Neural progenitor cell (in vitro differentiated cells): ENCODE data around the gene F13A1. TPM values are rescaled to one million over a fixed set of nuclear protein-coding genes. Genes with fewer than 3 reads are reported as not detected.
A peak's percentile ranks its signal among the peaks of the same experiment; 100 is the strongest.

ENCODE experiments used
- DNase-seq: peaks from one replicate; pipeline ENCODE4 v3.0.0-alpha.2; 2016; ENCODE audit warnings: low spot score
- H2AFZ ChIP-seq: fragments of 200-600 bp; sonication (generic); replicated peaks from 2 replicates; pipeline ENCODE4 v1.6.1; 2016; ENCODE audit warnings: antibody characterized with exemption
- H3F3A ChIP-seq: fragments of 200-600 bp; sonication (generic); 2 replicates; pipeline ENCODE4 v1.6.1; 2016; ENCODE audit warnings: antibody characterized with exemption, low read depth
- H3K27ac ChIP-seq: fragments of 200-600 bp; sonication (generic); 2 replicates; pipeline ENCODE4 v1.5.1; 2016; ENCODE audit warnings: mild to moderate bottlenecking
- H3K27me3 ChIP-seq: fragments of 200-600 bp; sonication (generic); 2 replicates; pipeline ENCODE4 v1.6.1; 2016; ENCODE audit warnings: mild to moderate bottlenecking, moderate library complexity
- H3K36me3 ChIP-seq: fragments of 200-600 bp; sonication (generic); 2 replicates; pipeline ENCODE4 v1.5.1; 2016
- H3K4me1 ChIP-seq: fragments of 200-600 bp; sonication (generic); 2 replicates; pipeline ENCODE4 v1.6.1; 2016; ENCODE audit warnings: mixed run types
- H3K4me2 ChIP-seq: fragments of 200-600 bp; sonication (generic); 2 replicates; pipeline ENCODE4 v1.6.1; 2016
- H3K4me3 ChIP-seq: fragments of 200-600 bp; sonication (generic); 2 replicates; pipeline ENCODE4 v1.5.1; 2016
- H3K79me2 ChIP-seq: fragments of 200-600 bp; sonication (generic); 2 replicates; pipeline ENCODE4 v1.6.1; 2016; ENCODE audit warnings: low read depth
- H3K9ac ChIP-seq: fragments of 200-600 bp; sonication (generic); 2 replicates; pipeline ENCODE4 v1.6.1; 2016
- H3K9me3 ChIP-seq: fragments of 200-600 bp; sonication (generic); 2 replicates; pipeline ENCODE4 v1.5.1; 2016; ENCODE audit warnings: low read depth
- H4K20me1 ChIP-seq: fragments of 200-600 bp; sonication (generic); 2 replicates; pipeline ENCODE4 v1.6.1; 2016; ENCODE audit warnings: low read depth
- H3K27ac Mint-ChIP-seq: 3 replicates; pipeline ENCODE4 v1.8.0; 2021; ENCODE audit warnings: mixed read lengths
- H3K27me3 Mint-ChIP-seq: 2 replicates; pipeline ENCODE4 v1.8.0; 2022; ENCODE audit warnings: low read depth, mild to moderate bottlenecking, inconsistent platforms, moderate library complexity, mixed read lengths; ENCODE audit not compliant: insufficient read depth
- H3K36me3 Mint-ChIP-seq: 3 replicates; pipeline ENCODE4 v1.8.0; 2021; ENCODE audit warnings: mixed read lengths
- H3K4me1 Mint-ChIP-seq: 3 replicates; pipeline ENCODE4 v1.8.0; 2021; ENCODE audit warnings: mixed read lengths
- H3K4me3 Mint-ChIP-seq: 3 replicates; pipeline ENCODE4 v1.8.0; 2021; ENCODE audit warnings: mild to moderate bottlenecking, moderate library complexity, mixed read lengths
- H3K9me3 Mint-ChIP-seq: 3 replicates; pipeline ENCODE4 v1.8.0; 2020; ENCODE audit warnings: mixed read lengths
- CTCF ChIP-seq: fragments of 200-600 bp; sonication (generic); IDR thresholded peaks from 2 replicates; pipeline ENCODE4 v1.5.1; 2017; ENCODE audit warnings: antibody characterized with exemption, mild to moderate bottlenecking
- EZH2 ChIP-seq: fragments of 200-600 bp; sonication (generic); IDR thresholded peaks from 2 replicates; pipeline ENCODE4 v1.6.1; 2017; ENCODE audit warnings: antibody characterized with exemption, mild to moderate bottlenecking, moderate library complexity
- EZH2phosphoT487 ChIP-seq: fragments of 200-600 bp; sonication (generic); IDR thresholded peaks from 2 replicates; pipeline ENCODE4 v1.6.1; 2017; ENCODE audit warnings: antibody characterized with exemption
- total RNA-seq: library from RNA; depleted of rRNA; stranded (reverse); fragments of >200 nt; gene quantifications from 2 replicates; pipeline ENCODE4 v1.2.3, GENCODE V29; 2015; ENCODE audit warnings: low replicate concordance

The F13A1 gene
- total RNA-seq, 1 donor from 2014 or later: 3.6 TPM

GRCh38 chr6:6244624-6245023 is 75.8 kb downstream of the F13A1 start:
- Histone ChIP-seq H3K27me3 (no peaks in the 10 kb centered on the region), H3K4me2 (no peak overlapping the region), H3F3A (no peaks in the 10 kb centered on the region), H3K27ac (no peak overlapping the region), H3K4me3 (no peak overlapping the region), H3K36me3 (no peaks in the 10 kb centered on the region), H2AFZ (no peak overlapping the region), H3K79me2 (no peaks in the 10 kb centered on the region), H3K9me3 (no peaks in the 10 kb centered on the region), H3K4me1 (no peaks in the 10 kb centered on the region), H4K20me1 (no peaks in the 10 kb centered on the region), H3K9ac (no peak overlapping the region)
- no peak overlapping the region for H3K4me3 Mint-ChIP-seq
- no peak overlapping the region for H3K27ac Mint-ChIP-seq
- peaks cover 2% of the 10 kb centered on the region for H3K9me3 Mint-ChIP-seq
- peaks cover 1% of the 10 kb centered on the region for H3K36me3 Mint-ChIP-seq
- no peak for TF ChIP-seq CTCF
- TF ChIP-seq EZH2phosphoT487: no peak
- no peak for DNase-seq
- H3K4me1 Mint-ChIP-seq: peaks cover 6% of the 10 kb centered on the region
- no peaks in the 10 kb centered on the region for H3K27me3 Mint-ChIP-seq

GRCh38 chr6:6243846-6244245 is 76.6 kb downstream of the F13A1 start:
- Mint-ChIP-seq H3K27me3 (peaks cover 2% of the 10 kb centered on the region), H3K36me3 (peaks cover 1% of the 10 kb centered on the region), H3K27ac (no peak overlapping the region), H3K4me3 (no peak overlapping the region), H3K9me3 (peaks cover 2% of the 10 kb centered on the region), H3K4me1 (peaks cover 6% of the 10 kb centered on the region)
- H4K20me1 ChIP-seq: no peaks in the 10 kb centered on the region
- no peaks in the 10 kb centered on the region for H3K9me3 ChIP-seq
- no peak overlapping the region for H2AFZ ChIP-seq
- no peaks in the 10 kb centered on the region for H3K79me2 ChIP-seq
- H3K4me3 ChIP-seq: no peak overlapping the region
- no peak for DNase-seq
- no peak overlapping the region for H3K9ac ChIP-seq
- H3F3A ChIP-seq: no peaks in the 10 kb centered on the region
- no peaks in the 10 kb centered on the region for H3K4me1 ChIP-seq
- H3K4me2 ChIP-seq: no peak overlapping the region
- H3K36me3 ChIP-seq: no peaks in the 10 kb centered on the region
- no peak for TF ChIP-seq CTCF
- no peak for TF ChIP-seq EZH2phosphoT487
- no peak for TF ChIP-seq EZH2
- H3K27me3 ChIP-seq: no peaks in the 10 kb centered on the region
- no peak overlapping the region for H3K27ac ChIP-seq

GRCh38 chr6:6239598-6240581 is 80.6 kb downstream of the F13A1 start:
- Histone ChIP-seq H4K20me1 (no peaks in the 10 kb centered on the region), H3K79me2 (no peaks in the 10 kb centered on the region), H3F3A (no peaks in the 10 kb centered on the region), H2AFZ (peak overlapping the region; percentile 37), H3K36me3 (no peaks in the 10 kb centered on the region), H3K9me3 (no peaks in the 10 kb centered on the region), H3K27ac (no peak overlapping the region), H3K4me3 (no peak overlapping the region), H3K27me3 (no peaks in the 10 kb centered on the region), H3K4me2 (no peak overlapping the region), H3K4me1 (no peaks in the 10 kb centered on the region), H3K9ac (no peak overlapping the region)
- H3K9me3 Mint-ChIP-seq: peaks cover 2% of the 10 kb centered on the region
- H3K27ac Mint-ChIP-seq: no peak overlapping the region
- TF ChIP-seq CTCF (no peak), EZH2 (no peak), EZH2phosphoT487 (no peak)
- DNase-seq: no peak
- no peaks in the 10 kb centered on the region for H3K4me1 Mint-ChIP-seq
- no peaks in the 10 kb centered on the region for H3K36me3 Mint-ChIP-seq
- H3K27me3 Mint-ChIP-seq: peaks cover 2% of the 10 kb centered on the region
- no peak overlapping the region for H3K4me3 Mint-ChIP-seq
